Fibroblast of the aortic adventitia (primary cell): ENCODE data around the gene FOXO4. TPM values are rescaled to one million over a fixed set of nuclear protein-coding genes. Genes with fewer than 3 reads are reported as not detected.

Experiments used
- DNase-seq: peaks from one replicate; pipeline ENCODE4 v3.0.0-alpha.2; 2010; ENCODE audit warnings: low read depth
- H3K4me3 ChIP-seq: 2 replicates; pipeline ENCODE4 v1.5.1; 2011; ENCODE audit warnings: low read depth, mild to moderate bottlenecking, control low read depth, low read length, moderate library complexity
- CTCF ChIP-seq: IDR thresholded peaks from 2 replicates; pipeline ENCODE4 v1.5.1; 2011; ENCODE audit warnings: mild to moderate bottlenecking, low read length, control low read depth, inconsistent platforms; ENCODE audit not compliant: insufficient read depth
- total RNA-seq: library from RNA; depleted of rRNA; stranded (reverse); fragments of >200 nt; gene quantifications from 2 replicates; pipeline ENCODE4 v1.2.3, GENCODE V29; 2012; ENCODE audit warnings: low replicate concordance

FOXO4 gene
- total RNA-seq, 1 donor: 4.2 TPM

GRCh38 chrX:71082822-71083221 lies 12.8 kb upstream of the FOXO4 start:
- DNase-seq: no peak
- H3K4me3 ChIP-seq: no peak overlapping the region
- TF ChIP-seq CTCF: no peak

- no peak for TF ChIP-seq CTCF
- no peak overlapping the region for H3K4me3 ChIP-seq
- no peak for DNase-seq
These were observed 9.8 kb upstream of the FOXO4 start for GRCh38 chrX:71085900-71086299.

DNA sequence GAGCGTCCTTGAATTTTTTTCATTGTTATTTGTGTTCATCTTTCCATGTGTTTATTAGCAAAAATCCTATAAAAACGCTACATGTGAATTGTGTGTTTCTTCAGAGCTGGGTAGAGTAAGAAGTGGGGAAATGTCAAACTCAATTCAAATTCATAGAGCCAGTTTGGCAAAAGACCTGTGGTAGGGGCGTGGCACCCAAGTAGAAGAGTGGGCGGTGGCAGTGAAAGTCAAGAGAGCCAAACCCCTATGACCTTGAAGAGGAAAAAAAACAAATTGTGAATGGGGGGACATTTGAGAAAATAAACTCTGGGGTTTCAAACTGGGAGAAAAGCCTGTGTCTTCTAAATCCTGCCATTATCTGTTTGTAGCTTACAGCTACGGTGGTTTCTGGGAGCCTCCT lies 4.4 kb upstream of the FOXO4 start:
- TF ChIP-seq CTCF: no peak
- no peak for DNase-seq
- no peak overlapping the region for H3K4me3 ChIP-seq

- no peak for TF ChIP-seq CTCF
- DNase-seq: no peak
These were observed 618 bp upstream of the FOXO4 start for GRCh38 chrX:71095033-71095432.

GRCh38 chrX:71095981-71096759 lies 519 bp downstream of the FOXO4 start:
- peak overlapping the region; percentile 61 for H3K4me3 ChIP-seq
- no peak for TF ChIP-seq CTCF
- DNase-seq: peak; percentile 47

More at GRCh38 chrX:71095033-71095432, 618 bp upstream of the FOXO4 start:
- H3K4me3 ChIP-seq: peak overlapping the region; percentile 61

GRCh38 chrX:71096760-71097032 lies 1.0 kb downstream of the FOXO4 start:
- DNase-seq: no peak
- no peak for TF ChIP-seq CTCF
- peak overlapping the region; percentile 61 for H3K4me3 ChIP-seq

DNA sequence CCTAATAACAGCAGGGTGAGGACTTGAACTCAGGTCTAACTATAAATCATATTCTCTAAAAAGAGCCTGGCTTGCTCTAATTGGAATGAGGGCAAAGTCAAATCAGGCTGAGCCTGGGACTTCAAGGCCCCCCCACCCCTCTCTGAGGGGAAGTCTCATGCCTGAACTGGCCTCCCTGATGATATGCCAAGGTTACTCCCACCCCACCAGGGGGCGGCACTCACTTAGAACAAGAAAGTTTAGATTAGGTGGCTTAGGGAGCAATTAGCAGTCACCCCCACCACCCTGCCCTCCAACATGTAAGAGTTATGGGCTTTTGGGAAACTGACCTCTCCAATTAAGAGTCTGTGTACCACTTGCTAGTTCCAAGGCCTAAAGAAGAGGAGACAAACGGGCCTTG lies 2.7 kb downstream of the FOXO4 start:
- no peak overlapping the region for H3K4me3 ChIP-seq
- DNase-seq: peak; percentile 34
- peak; percentile 42 for TF ChIP-seq CTCF
